Esophagus muscularis mucosa (tissue), 3 donors: ENCODE data around the gene NEMP2.
"Not testable (repeated sequence)": the region's sequence is repeated elsewhere in the genome, so short reads cannot be mapped to it uniquely, and the experiment has no call there.

Experiments used
- POLR2A ChIP-seq: fragments of 450-650 bp; IDR thresholded peaks from one replicate; pipeline ENCODE4 v1.6.1; 2017; ENCODE audit warnings: antibody characterized with exemption, moderate library complexity, mild to moderate bottlenecking, low read depth
- TF ChIP-seq, protein P1 (sequence below), 3 experiments: fragments of 200-600 bp in 2 of 3; fragments of 450-650 bp in 1 of 3; sonication (generic) in 2 of 3; IDR thresholded peaks; one replicate each; pipeline ENCODE4 v1.5.1; 2017 to 2019; ENCODE audit warnings: antibody characterized with exemption in 3 of 3, mild to moderate bottlenecking in 2 of 3, moderate library complexity in 1 of 3

DNA sequence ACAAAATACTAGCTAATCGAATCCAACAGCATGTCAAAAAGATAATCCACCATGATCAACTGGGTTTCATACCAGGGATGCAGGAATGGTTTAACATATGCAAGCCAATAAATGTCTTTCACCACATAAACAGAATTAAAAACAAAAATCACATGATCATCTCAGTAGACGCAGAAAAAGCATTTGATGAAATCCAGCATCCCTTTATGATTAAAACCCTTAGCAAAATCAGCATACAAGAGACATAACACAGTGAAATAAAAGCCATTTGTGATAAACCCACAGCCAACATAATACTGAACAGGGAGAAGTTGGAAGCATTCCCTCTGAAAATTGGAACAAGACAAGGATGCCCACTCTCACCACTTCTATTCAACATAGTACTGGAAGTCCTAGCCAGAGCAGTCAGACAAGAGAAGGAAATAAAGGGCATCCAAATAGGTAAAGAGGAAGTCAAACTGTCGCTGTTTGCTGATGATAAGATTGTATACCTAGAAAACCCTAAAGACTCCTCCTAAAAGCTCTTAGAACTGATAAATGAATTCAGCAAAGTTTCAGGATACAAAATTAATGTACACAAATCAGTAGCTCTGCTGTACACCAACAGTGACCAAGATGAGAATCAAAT, 39.8 kb downstream of the NEMP2 start:
- TF ChIP-seq, protein P1, sequence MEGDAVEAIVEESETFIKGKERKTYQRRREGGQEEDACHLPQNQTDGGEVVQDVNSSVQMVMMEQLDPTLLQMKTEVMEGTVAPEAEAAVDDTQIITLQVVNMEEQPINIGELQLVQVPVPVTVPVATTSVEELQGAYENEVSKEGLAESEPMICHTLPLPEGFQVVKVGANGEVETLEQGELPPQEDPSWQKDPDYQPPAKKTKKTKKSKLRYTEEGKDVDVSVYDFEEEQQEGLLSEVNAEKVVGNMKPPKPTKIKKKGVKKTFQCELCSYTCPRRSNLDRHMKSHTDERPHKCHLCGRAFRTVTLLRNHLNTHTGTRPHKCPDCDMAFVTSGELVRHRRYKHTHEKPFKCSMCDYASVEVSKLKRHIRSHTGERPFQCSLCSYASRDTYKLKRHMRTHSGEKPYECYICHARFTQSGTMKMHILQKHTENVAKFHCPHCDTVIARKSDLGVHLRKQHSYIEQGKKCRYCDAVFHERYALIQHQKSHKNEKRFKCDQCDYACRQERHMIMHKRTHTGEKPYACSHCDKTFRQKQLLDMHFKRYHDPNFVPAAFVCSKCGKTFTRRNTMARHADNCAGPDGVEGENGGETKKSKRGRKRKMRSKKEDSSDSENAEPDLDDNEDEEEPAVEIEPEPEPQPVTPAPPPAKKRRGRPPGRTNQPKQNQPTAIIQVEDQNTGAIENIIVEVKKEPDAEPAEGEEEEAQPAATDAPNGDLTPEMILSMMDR (IDR thresholded peaks at IDR 0.05) = not testable (repeated sequence)
- not testable (repeated sequence) for TF ChIP-seq POLR2A
